ENCODE results near the gene VPS13D.
A peak's percentile ranks its signal among the peaks of the same experiment; 100 is the strongest.
"Not testable (repeated sequence)": the region's sequence is repeated elsewhere in the genome, so short reads cannot be mapped to it uniquely, and the experiment has no call there.

The VPS13D gene

GRCh38 chr1:12287869-12288268 lies 58.0 kb downstream of the VPS13D start:
- DNase-seq, result no peak

- no peak for DNase-seq
Measured at GRCh38 chr1:12290828-12291227, 61.0 kb downstream of the VPS13D start.

GRCh38 chr1:12293416-12293815 lies 63.6 kb downstream of the VPS13D start:
- DNase-seq, result no peak

GRCh38 chr1:12294076-12294475 lies 64.2 kb downstream of the VPS13D start:
- DNase-seq, result no peak

- DNase-seq, result no peak
Measured at GRCh38 chr1:12296016-12296415, 66.2 kb downstream of the VPS13D start.

GRCh38 chr1:12296623-12297022 lies 66.8 kb downstream of the VPS13D start:
- DNase-seq, result no peak

- DNase-seq, result no peak
Measured at GRCh38 chr1:12300706-12301105, 70.9 kb downstream of the VPS13D start.

GRCh38 chr1:12301518-12302237 lies 71.8 kb downstream of the VPS13D start:
- no peak for DNase-seq

- DNase-seq, result no peak
Measured at GRCh38 chr1:12302798-12303447, 73.1 kb downstream of the VPS13D start.

GRCh38 chr1:12305377-12305776 lies 75.5 kb downstream of the VPS13D start:
- no peak for DNase-seq

- no peak for DNase-seq
Measured at GRCh38 chr1:12309783-12310742, 80.2 kb downstream of the VPS13D start.

GRCh38 chr1:12314333-12314903 lies 84.6 kb downstream of the VPS13D start:
- peak; percentile 53 for DNase-seq

GRCh38 chr1:12315146-12315545 lies 85.3 kb downstream of the VPS13D start:
- no peak for DNase-seq

GRCh38 chr1:12316331-12316730 lies 86.5 kb downstream of the VPS13D start:
- no peak for DNase-seq

GRCh38 chr1:12320486-12320885 lies 90.7 kb downstream of the VPS13D start:
- no peak for DNase-seq

- no peak for DNase-seq
Measured at GRCh38 chr1:12324423-12324822, 94.6 kb downstream of the VPS13D start.

GRCh38 chr1:12324973-12325372 lies 95.1 kb downstream of the VPS13D start:
- DNase-seq, result not testable (repeated sequence)

- no peak for DNase-seq
Measured at GRCh38 chr1:12326986-12327385, 97.2 kb downstream of the VPS13D start.

GRCh38 chr1:12327566-12327965 lies 97.7 kb downstream of the VPS13D start:
- no peak for DNase-seq

GRCh38 chr1:12333036-12333785 lies 103.4 kb downstream of the VPS13D start:
- no peak for DNase-seq

GRCh38 chr1:12335815-12336214 lies 106.0 kb downstream of the VPS13D start:
- DNase-seq, result no peak

GRCh38 chr1:12336413-12336812 lies 106.6 kb downstream of the VPS13D start:
- no peak for DNase-seq

Data from hematopoietic multipotent progenitor cell treated with erythropoietin and hydrocortisone succinate and interleukin-3 and kit ligand, for 4 days (in vitro differentiated cells).